ENCODE data around the gene JARID2.

- no peak for TF ChIP-seq EZH2phosphoT487 (IDR thresholded peaks at IDR 0.05; ENCODE audit: low read length)
- TF ChIP-seq CTCF (IDR thresholded peaks at IDR 0.05; ENCODE audit: low read length) = no peak
- TF ChIP-seq EZH2 (optimal IDR thresholded peaks at IDR 0.05; ENCODE audit: low read depth, low read length) = no peak
These were observed 121.0 kb downstream of the JARID2 start for GRCh38 chr6:15366879-15367278.
